HG03159 (cell line): ENCODE measurements around the gene MAL.

Experiments
- ATAC-seq: cut with Tn5 transposase; IDR thresholded peaks from one replicate; pipeline ENCODE4 v1.9.1; 2021; ENCODE audit warnings: mild to moderate bottlenecking, moderate library complexity; ENCODE audit not compliant: unreplicated experiment

Gene MAL

DNA sequence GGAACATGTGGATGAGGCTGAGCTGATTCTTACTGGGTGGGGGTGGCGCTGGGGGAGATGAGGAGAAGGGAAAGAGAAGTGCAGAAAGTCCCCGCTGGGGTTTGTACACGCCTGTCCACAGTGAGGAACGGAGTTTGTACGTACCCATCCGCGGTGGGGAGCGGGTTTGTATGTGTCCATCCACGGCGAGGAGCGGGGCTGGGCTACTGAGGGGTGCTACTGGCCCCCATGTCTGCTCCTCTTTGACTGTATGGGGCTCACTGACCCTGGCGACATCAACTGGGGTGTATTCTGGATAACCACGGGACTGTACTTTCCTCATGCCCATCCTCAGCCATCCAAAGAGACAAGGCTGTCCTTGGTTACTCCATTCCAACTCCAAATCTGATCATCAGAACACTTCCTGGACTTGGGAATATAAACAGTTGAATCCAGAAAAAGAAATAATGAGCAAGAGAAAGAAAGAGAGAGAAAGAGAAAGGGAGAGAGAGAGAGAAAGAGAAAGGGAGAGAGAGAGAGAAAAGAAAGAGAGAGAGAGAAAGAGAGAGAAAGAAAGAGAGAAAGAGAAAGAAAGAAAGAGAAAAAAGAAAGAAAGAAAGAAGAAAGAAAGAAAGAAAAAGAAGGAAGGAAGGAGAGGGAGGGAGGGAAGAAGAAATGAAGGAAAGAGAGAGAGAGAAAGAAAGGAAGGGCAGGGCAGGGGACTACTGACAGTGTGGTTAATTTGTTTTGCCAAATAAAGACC, 21.0 kb downstream of the MAL start:
- no peak for ATAC-seq

GRCh38 chr2:95047629-95048510, 22.4 kb downstream of the MAL start:
- ATAC-seq: no peak

DNA sequence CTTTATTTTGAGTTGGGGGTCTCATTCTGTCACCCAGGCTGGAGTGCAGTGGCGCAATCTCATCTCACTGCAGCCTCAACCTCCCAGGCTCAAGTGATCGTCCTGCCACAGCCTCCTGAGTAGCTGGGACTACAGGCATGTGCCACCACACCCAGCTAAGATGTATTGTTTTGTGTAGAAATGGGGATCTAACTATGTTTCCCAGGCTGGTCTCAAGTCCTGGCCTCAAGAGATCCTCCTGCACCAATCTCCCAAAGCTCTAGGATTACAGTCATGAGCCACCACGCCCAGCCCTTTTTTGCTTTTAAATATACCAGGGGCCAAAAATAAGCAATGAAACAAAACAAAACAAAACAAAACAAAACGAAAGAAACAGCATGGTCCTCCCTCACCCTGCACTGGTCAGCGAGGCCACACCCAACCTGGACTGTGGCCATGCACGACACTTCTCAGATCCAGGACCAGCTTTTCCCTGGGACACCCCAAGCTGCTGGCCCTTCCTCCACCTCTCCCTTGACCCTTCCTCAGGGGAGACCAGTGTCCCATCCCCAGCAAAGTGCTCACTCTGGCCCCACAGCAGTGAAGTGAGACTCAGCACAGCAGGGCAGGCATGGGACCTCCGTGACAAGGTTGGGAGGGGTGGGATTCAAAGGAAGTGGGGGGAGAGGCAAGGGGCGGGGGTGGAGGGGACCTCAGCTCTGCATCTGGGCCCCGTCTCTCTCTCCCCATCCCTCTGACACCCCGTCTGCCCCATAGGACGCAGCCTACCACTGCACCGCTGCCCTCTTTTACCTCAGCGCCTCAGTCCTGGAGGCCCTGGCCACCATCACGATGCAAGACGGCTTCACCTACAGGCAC, 23.5 kb downstream of the MAL start:
- ATAC-seq: no peak

- ATAC-seq: no peak
Observed at GRCh38 chr2:95049683-95049955, 24.1 kb downstream of the MAL start.

- ATAC-seq: no peak
Observed at GRCh38 chr2:95049961-95050360, 24.5 kb downstream of the MAL start.

DNA sequence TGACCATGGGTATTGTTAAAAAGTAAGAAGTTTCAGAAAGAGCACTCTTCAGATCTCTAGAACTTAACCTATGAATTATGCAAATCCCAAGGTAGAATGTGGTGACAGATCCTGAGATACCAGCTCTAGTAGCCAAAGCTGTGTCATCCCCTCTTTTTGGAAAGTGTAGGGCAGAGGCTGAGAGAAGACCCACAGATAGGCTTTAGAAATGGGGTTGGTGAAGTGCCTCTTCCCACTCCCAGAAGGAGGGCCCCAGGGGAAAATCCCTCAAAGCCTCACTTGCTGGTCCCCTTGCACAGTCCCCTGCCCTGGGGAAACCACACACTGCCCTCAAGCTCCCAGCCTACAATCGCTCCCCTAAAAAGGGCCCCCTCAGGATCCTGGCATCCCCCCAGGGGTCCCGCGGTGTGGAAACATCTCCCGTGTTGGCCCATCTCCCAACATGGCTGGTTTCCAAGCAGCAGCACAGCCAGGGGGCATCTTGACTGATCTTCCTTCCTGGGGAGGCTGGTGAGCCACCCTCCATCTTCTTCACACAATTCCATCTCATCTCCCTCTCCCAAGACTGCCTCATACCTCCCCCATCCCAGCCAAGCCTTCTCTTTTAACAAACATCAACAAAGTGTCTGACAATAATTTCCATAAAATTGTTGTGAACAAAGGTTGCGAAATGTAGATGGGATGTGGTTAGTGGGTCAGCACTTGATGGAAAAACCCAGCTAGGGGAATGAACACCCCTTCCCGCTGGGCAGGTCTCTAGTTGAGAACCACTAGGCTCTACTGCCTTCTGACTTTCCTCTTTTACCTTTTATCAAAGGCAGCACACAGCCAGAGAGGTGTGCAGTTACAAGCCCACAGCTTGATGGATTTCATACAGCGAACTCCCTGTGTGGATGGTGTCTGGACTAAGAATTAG, 25.1 kb downstream of the MAL start:
- ATAC-seq: no peak

DNA sequence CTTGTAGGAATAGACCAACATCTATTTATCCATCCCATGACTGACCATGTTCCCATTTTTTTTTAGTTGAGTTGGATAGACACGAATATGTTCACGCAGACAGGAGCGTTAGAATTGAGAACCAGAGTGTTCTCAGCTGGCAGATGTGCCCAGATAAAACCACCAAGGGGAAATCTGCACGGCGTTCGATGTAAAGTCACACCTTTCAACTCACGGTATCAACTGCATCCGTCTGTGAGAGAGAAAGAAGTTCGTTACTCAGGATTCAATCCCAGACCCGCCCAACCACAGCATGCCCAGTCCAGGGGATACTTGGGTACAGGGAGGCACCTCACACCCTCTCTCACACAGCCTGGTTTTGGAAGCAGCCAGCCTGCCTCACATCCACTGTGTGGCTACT, 26.1 kb downstream of the MAL start:
- ATAC-seq: no peak

DNA sequence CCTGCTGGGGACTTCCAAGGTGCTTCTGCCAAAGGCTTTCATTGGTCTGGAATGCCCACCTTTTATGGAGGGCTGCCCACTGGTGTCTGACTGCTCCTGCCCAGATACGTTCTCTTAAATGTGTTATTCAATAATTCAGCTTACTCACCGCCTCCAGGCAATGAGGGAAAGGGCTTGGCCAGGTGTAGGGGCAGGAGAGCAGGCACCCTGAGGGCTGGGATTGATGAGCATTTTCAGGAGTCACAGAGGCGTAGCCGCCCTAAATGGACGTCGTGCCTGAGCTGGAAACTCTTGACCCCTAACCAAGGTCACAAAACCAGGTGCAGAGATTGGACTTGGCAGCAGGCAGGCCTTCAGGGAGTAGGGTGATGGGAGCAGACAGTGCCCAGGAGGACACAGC, 26.8 kb downstream of the MAL start:
- ATAC-seq: no peak

DNA sequence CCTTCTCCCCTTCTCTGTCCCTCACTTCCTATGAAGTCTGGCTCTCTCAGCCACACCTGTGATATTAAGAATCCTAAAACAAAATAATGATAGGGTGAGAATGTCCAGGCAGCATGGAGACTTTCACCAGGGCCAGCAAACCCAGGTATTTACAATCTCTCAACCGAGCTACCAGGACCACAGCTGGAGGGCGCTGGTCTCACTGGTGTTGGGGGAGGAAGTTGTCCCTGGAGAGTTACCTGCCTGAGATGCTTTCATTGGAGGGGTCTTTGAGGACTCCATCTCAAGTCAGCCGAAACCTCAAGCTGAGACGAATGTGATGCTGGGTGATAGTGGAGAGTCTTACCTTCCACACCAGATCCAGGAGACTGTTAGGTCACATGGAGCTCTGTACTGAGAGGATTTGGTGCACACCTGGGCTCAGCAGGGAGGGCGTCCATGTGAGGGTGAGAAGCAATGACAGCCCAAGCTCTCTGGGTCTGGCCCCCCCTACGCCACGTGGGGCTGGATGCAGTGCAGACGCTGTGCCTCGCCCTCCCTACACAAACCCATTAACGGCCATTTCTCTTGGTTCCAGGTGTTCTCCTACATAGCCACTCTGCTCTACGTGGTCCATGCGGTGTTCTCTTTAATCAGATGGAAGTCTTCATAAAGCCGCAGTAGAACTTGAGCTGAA, 27.4 kb downstream of the MAL start:
- no peak for ATAC-seq

DNA sequence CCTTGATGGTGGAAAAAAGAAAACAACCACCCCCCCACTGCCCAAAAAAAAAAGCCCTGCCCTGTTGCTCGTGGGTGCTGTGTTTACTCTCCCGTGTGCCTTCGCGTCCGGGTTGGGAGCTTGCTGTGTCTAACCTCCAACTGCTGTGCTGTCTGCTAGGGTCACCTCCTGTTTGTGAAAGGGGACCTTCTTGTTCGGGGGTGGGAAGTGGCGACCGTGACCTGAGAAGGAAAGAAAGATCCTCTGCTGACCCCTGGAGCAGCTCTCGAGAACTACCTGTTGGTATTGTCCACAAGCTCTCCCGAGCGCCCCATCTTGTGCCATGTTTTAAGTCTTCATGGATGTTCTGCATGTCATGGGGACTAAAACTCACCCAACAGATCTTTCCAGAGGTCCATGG, 28.0 kb downstream of the MAL start:
- ATAC-seq: no peak

- no peak for ATAC-seq
Observed at GRCh38 chr2:95054016-95054415, 28.5 kb downstream of the MAL start.

- no peak for ATAC-seq
Observed at GRCh38 chr2:95055262-95055661, 29.8 kb downstream of the MAL start.

DNA sequence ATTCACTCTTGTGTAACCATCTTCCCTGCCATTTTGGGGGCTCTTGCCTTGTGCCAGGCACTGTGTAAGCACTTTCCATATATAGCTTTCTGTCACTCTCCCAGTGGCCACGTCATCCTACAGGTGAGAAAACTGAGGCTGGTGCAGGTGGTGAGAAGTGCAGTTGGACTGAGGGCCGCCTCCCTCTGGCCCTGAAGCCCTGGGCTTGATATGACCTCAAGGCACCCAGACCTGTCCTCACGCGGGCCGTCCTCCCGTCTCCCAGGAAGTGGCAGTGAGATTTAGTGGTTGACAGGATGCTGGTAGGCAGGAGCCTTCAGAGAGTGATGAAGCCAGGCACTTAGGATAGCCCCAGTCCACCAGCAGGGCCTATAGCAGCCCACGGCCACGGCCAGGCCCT, 30.5 kb downstream of the MAL start:
- no peak for ATAC-seq

GRCh38 chr2:95056461-95057459, 31.3 kb downstream of the MAL start:
- no peak for ATAC-seq

DNA sequence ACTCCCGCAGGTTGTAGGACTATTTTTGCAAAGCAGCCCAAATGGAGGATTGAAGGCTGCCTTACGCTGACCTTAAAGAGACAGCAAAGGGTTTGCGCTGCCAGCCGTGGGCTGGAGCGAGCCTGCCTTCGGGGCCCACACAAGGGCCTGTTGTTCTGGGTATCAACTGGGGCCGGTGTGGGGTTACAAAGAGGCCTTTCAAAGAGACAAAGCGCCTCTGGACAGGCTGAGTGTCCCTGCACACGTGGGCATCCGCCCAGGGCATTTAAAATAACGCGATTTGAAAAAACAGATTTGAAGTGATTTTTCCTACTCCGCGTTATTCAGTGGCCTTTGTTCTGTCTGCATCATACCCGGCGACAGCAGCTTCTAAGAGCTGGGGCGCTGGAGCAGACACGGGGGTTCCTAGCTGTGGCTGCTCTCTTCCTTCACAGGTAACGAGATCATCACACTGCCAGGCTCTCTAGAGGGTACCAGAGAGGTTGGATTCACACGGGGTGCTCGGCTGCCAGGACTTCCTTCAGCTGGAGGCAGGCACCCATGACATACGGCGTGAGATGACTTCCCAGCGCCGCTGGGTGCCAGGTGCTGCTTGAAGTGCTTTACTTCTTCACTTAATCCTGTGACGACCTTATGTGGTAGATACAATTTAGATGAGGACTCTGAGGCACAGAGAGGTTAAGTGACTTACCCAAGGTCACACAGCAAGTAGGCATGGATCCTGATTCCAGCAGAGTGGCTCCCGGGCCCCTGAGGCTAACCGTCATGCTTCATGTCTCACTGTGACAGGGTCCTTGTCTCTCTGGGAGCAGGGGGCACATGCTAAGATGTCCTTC, 32.2 kb downstream of the MAL start:
- no peak for ATAC-seq

DNA sequence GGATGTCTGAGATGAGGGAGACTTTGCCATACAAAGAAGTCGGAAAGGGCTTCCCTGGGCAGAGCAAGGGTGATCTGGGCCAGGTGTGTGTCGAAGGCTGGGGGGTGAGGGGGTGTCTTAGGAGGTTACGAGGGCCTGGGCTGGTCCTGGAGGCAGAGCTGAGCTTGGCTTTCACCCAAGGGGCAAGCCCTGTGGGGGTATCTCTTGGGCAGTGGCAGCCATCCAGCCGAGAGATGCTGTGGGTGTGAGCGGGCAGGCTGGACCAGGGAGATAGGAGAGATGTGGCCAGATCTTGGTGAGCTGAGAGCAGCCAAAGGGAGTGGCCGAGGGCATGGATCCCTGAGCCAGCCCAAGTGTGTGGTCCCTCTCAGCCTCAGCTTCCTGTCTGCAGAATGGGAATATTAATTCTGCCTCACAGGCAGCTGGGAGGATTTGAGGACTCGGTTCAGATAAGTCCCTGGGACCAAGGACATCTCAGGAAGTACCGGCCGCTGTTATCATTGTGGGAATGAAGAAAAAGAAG, 33.0 kb downstream of the MAL start:
- no peak for ATAC-seq

DNA sequence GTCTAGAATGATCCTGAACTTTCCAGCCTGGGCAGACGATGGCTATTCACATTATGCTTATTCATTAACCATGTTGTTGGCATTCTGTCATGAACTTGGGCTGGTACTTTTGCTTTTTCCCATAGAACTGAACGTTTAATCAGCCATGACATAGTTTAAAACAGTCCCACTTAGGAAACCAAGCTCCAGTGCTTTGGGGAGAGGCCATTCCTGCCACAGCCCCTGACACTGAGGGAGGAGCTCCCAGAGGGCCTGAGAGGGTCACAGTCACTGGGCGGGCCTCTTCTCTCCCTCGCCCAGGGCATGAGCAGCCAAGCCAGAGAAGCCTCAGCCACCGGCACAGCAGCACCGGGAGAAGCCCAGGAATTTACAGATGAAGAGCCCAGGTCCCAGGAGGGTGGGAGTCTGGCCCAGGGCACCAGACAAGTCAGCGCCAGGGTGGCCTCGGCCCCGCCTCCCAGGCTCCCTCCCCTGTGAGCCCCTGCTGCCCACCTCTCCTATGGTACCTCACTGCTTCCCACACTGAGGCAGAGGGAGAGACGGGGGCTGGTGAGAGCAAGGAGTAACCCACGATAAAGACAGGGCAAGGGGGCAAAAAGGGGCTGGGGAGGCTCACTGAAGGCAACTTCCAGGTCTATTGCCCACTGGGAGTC, 33.6 kb downstream of the MAL start:
- no peak for ATAC-seq
